Measurements from ENCODE around the gene KRTAP10-7.

GRCh38 chr21:44650265-44650972, 50.0 kb downstream of the KRTAP10-7 start:
- TF ChIP-seq CTCF (conservative IDR thresholded peaks at IDR 0.05 in 1 of 2, IDR thresholded peaks at IDR 0.05 in 1 of 2; ENCODE audit: extremely low read depth in 1 of 2, insufficient read depth in 1 of 2, low read depth in 1 of 2, low read length in 2 of 2) (no peak), EZH2 (IDR thresholded peaks at IDR 0.05; ENCODE audit: borderline replicate concordance, low read length) (no peak)

All from mammary epithelial cell (primary cell).